RPMI7951 (cell line): Measurements from ENCODE around the gene SCN4B. TPM values are rescaled to one million over a fixed set of nuclear protein-coding genes. Genes with fewer than 3 reads are reported as not detected.

ENCODE experiments used
- DNase-seq: peaks from one replicate; pipeline ENCODE4 v3.0.0-alpha.2; 2012; ENCODE audit warnings: low read depth
- total RNA-seq: library from RNA; depleted of rRNA; stranded (reverse); fragments of >200 nt; shearing (Covaris generic); gene quantifications from 2 replicates; pipeline ENCODE4 v1.2.3, GENCODE V29; 2014; rRNA removed

The SCN4B gene
- total RNA-seq, 1 experiment from 2014 or later, result not detected

DNA sequence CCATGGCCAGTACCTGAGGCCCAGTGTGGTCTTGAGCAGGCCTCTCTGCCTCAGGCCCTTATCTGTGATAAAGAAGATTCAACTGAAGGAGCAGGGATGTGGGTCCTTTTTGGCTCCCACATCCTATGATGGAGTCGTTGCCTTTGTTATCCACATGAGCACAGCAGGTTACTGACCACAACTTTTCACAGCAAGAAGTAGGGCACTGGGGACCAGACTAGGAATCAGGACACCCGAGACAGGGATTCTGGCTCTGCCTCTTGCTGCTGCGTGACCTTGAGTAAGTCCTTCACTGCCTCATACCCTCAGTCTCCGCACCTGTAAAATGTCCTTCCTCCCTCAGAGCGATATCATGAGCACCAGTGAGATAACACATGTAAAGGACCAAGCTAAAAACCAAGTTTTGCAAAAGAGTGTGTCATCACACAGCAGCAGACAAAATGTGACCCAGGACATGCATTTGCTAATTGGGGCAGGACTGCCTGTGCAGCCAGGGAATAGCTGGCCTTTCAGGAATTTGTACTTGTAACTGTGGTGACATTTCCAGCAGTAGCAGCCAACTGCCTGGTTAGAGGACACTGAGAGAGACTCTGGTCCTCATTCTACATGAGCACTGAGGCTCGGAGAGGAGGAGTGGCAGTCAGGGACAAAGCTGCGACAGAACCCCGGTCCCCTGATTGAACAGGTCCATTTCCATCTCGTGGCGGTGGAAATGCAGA lies 52.6 kb downstream of the SCN4B start:
- DNase-seq, result no peak

DNA sequence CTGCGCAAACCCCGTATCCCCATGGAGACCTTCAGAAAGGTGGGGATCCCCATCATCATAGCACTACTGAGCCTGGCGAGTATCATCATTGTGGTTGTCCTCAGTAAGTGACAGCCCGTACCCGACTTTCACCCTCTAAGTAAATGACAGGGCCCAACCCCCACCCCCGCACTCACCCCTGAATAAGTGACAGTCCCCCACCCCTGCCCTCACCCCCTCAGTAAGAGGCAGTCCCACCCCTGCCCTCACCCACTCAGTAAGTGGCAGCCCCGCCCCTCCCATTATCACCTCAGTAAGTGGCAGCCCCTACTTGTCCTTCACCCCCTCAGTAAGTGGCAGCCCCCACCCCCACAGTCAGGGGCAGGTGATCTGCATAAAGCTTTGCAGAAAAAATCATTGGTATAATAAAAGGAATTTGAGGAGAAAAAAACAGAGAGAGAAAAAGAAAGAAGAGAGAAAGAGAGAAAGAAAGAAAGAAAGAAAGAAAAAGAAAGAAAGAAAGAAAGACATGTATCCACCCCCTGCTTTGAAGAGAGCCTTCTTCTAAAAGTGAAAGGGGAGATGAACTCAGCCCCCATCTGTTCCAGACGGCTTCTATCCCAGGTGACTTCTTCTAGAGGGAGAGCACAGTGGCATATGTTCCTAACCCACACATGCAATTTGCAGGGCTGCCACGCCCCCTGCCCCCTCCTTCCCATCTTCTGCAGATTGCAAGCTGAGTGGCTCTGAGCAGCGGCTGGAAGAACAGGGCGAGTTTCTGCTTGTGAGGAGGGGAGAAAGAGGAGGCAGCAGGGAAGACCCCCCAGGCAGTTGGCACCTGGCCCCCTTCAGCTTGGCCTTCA lies 53.4 kb downstream of the SCN4B start:
- DNase-seq, result no peak

DNA sequence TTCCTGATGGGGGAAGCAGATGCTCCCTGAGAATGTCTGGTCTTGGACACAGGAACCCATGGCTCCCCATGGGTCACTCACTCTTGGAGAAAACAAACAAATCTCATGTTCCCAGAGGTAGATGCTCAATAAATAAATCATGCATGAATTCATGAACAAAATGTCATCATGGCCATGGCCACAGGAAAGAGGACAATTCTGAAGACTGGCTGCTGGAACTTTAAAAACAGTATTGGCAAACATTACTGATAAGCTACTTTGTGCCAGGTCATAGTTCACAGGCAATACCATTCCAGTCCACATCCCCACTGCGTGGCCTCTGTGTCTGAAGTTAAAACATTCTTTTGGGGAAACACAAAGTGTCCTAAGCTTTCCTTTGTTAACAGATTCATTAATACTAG lies 56.7 kb downstream of the SCN4B start:
- DNase-seq, result no peak

GRCh38 chr11:118095493-118095892 lies 57.1 kb downstream of the SCN4B start:
- DNase-seq, result no peak

DNA sequence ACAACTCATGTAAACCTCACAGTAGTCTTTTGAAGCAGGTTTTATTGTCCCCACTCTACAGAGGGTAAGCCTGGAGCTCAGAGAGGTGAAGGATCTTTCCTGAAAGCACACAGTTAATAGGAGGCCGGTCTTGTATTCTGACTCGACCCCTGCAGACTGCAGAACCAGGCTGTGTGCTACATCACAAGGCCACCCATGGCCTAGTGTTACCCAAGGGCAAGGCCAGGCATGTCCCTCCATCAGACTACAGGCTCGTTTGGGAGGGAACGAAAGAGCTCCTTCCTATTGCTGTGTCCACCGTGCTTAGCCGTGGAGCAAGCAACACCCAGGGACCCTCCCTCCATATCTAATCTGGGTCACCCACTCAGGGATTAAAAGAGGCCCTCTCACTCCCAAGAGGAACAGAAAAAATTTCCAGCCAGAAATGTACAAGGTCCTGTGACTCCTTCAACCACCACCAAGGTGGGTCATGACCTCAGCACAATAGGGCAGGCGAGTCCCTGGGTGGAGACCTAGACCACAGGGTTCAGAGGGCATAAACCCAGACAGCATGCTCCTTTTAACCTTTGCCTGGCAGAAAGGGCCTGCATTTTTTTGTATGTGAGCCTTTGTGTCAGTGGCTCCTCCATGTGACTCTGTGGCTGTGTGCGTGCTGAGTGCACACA lies 59.6 kb downstream of the SCN4B start:
- no peak for DNase-seq

DNA sequence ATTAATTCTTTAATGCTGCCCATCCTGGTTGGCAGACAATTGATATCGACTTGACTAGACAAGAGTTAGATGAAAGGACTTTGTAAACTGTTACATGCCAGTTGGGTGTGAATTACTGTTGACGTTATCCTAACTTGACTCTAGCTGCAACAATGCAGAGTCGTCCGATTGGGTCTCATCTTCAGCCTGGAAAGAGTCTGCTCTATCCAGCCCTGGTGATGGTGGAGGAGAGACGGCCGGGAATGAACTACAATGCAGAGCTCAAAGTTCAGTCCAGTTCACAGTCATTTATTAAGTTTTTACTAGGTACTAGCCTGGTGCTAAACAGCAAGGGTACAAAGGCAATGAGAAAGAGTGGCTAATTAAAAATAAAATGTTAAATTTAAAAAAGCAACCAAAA lies 60.9 kb downstream of the SCN4B start:
- no peak for DNase-seq

GRCh38 chr11:118090545-118091162 lies 62.0 kb downstream of the SCN4B start:
- DNase-seq, result no peak

DNA sequence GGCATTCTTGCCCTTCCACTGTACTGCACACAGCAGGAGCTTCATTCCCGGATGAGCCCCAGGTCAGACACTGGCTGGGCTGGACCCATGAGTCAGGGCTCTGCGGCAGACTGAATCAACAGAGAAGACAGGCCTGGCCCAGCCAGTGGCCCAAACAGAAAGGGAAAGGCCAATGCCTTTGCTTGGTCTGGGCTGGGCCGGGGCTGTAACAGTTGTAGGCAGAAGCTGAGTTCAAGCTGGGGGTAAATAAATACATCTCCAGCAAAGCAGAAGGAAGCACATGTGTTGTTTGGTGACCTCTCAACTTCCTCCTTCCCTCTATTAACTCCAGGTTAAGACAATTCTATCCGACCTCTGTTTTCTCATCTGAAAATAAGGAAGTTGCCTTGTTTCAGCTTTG lies 64.1 kb downstream of the SCN4B start:
- no peak for DNase-seq

DNA sequence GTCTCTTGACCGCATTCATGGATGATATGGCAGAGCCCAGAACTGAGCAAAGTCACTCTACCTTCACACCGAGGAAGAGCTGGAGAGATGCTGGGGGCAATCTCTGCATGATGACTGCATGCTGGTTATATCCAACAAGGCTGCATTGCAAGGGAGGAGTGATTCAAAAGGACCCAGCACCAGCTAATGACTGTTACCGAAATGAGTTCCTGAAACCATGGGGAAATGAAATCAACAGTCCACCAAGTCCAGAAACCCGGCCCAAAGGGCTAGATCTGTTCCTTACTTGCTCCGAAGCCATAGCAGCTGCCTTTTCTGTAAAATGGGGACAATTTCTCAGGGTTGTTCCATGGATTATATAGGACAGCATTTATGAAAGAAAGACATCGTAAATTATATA lies 64.7 kb downstream of the SCN4B start:
- no peak for DNase-seq

DNA sequence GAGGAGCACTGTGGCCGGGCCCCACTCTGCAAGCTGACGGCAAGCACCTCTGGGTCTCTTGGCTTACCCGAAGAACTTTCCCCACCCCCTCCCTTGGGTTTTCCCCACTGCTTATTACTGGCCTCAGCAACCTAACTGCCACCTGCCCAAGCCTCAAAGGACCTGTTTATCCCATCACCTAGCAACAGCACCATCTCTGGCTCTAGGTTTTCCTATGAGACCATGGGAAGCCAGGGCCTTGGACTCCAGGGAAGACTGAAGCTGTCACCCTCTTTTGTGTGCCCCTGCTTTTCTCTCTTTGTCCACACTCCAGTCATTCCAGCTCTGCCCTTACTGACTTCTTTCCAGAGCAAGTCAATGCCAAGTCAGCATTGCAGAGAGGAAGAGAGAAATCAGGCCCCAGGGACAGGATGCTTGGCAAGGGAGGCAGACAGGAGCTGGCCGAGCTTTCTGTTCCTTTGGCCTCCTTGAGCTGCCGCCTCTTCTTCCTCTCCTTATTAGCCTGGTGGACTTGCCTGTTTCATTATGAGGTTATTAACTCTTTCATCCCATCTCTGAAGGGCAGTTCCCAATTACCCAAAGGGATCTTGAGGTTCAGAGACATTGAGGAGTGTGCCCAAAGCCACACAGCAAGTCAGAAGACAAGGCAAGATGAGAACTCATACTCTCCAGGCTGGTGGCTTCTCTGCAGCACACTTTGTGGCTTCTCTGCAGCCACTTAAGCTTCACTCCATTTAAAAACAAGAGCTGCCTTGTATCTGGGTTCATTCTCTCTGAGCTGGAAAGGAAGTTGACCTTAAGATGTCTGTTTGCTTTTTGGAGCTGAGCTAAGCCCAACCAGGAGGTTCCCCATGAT lies 65.5 kb downstream of the SCN4B start, which contains the start of gene SMIM35:
TSS of gene SMIM35 (minus strand) at position 51 of the 856 bp plus-strand sequence. CDS start 206 bp downstream, outside the sequence.
- no peak for DNase-seq

DNA sequence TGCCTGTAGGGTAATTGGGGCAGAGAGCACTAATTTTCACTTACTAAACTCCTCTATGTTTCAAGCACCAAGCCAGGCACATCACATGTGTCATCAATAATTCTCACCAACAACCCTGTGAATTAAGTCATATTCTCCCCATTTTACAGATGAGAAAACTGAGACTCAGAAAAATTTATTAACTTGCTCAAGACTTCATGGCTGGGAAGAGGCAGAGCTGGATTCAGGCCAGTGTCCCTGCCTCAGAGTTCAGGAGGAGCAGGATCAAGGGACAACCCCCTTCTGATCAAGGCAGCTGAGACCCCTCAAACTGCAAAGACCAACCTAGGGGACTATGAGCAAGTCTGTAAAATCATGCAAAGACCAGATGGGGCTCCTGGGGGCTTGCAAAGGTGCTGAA lies 68.0 kb downstream of the SCN4B start:
- no peak for DNase-seq

DNA sequence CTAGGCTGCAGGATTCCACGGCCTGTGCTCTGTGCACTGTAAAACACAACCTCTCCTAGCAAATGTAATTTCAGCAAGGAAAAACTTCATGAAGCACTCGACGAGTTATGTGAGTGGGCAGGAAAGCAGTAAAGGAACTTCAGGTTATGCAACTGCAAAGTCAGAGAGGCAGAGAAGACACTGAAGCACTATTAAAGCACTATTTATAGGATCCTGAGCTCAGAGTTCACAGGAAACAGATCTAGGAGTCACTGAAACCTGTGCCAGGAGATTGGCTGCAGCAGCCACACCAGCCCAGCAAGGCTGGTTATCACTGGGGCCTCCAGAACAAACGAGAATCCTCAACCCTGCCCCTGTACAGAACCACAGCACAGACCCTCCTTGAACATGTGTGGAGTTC lies 68.4 kb downstream of the SCN4B start:
- no peak for DNase-seq

Other genes with a start within 250 kb of the SCN4B start
- not detected in 2 replicates for gene TMPRSS13, start 223.4 kb downstream of the SCN4B start, total RNA-seq
- gene IL10RA, start 166.4 kb downstream of the SCN4B start, total RNA-seq, result 0.12 TPM in 1 of 2 replicates, not detected in the other
- not detected in 2 replicates for gene TMPRSS4, start 75.7 kb downstream of the SCN4B start, total RNA-seq
- not detected in 2 replicates for gene SMIM35, start 65.9 kb downstream of the SCN4B start, total RNA-seq
- not detected in 2 replicates for gene SCN2B, start 23.8 kb upstream of the SCN4B start, total RNA-seq
- not detected in 2 replicates for gene JAML, start 72.2 kb upstream of the SCN4B start, total RNA-seq
- 0.68 and 0.72 TPM in 2 replicates for gene MPZL3, start 99.5 kb upstream of the SCN4B start, total RNA-seq
- gene MPZL2, start 111.5 kb upstream of the SCN4B start, total RNA-seq, result 0.72 TPM in 1 of 2 replicates, not detected in the other
- not detected in 2 replicates for gene CD3E, start 151.9 kb upstream of the SCN4B start, total RNA-seq
- not detected in 2 replicates for gene CD3D, start 189.9 kb upstream of the SCN4B start, total RNA-seq
- not detected in 2 replicates for gene CD3G, start 191.5 kb upstream of the SCN4B start, total RNA-seq
- gene UBE4A, start 206.8 kb upstream of the SCN4B start, total RNA-seq, result 48.6 and 60.2 TPM in 2 replicates
- 125 and 126 TPM in 2 replicates for gene ATP5MG, start 248.8 kb upstream of the SCN4B start, total RNA-seq